ENCODE data around the gene CAMKK2.
"Not testable (repeated sequence)": the region's sequence is repeated elsewhere in the genome, so short reads cannot be mapped to it uniquely, and the experiment has no call there.

Gene CAMKK2

GRCh38 chr12:121297435-121297991 is 1.0 kb upstream of the CAMKK2 start:
- peak; percentile 6 for DNase-seq

DNA sequence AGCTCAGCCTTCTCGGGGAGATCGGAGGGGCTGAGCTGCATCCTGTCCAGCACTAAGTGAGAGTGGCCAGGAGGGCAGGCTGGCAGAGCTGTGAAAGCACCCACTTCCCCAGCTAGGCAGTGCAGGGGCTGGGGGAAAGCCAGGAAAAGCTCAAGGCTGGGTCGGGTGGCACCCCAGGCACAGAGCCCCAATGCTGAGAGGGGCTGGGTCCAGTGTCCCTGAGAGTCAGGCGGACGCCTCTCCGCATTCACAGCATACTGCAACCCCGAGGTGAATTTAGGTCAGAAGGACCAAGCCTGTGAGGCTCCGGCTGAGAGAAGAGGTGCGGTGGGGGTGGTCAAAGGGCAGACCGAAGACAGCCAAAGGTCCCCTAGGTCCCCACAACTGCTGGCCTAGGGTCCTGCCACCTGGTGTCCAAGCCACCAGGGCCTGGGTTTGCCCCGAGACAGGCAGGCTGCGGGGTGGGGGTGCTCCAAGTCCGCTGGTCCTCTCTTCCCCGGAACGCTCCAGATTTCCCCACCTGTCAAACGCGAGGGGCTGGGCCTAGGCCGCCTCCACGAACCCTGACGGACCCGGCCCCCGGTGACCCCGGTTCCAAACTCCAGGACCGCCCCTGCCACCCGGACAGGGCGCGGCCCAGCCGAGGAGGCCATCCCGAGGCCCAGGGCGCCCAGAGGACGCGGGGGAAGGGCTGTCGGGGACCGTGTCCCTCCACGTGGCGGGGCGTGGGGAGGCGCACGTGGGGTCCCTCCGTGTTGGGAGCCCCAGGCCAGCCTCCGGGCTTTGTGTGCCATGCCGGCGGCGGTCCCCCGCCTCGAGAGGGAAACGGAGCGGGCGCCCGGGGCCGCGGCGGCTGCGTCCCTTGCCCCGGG is 527 bp downstream of the CAMKK2 start:
- DNase-seq, result no peak

- no peak for DNase-seq
Measured at GRCh38 chr12:121295116-121295745, 1.3 kb downstream of the CAMKK2 start.

DNA sequence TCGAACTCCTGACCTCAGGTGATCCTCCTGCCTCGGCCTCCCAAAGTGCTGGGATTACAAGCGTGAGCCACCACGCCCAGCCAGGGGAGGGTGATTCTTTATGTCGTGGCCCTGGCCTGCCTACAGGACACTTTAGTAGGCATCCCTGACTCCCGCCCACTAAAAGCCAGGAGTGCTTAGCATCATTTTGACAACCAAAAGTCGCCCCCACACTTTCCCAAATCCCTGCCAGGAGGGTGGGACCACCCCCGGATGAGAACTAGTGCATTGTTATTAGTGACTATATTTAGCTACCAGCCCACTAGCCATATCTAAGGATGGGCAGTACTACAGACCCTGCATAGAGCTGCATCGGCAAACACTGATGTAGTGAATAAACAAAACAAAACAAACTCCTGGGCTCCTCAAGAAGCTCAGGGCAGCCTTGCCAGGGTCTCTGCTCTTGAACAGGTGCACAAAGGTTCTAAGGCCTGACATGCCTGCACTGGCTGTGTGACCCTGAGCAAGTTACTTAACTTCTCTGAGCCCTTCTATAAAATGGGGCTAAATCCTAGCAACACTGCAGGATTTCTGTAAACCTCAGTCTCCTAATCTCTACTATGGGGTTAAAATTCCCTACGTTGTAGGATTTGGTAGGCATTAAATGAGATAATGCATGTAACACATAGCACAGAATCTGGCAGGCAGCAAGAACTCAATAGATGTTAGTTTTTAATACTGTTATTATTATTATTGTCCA is 2.2 kb downstream of the CAMKK2 start:
- DNase-seq, result no peak

- DNase-seq, result no peak
Measured at GRCh38 chr12:121293603-121294002, 2.9 kb downstream of the CAMKK2 start.

- DNase-seq, result no peak
Measured at GRCh38 chr12:121290410-121290809, 6.1 kb downstream of the CAMKK2 start.

DNA sequence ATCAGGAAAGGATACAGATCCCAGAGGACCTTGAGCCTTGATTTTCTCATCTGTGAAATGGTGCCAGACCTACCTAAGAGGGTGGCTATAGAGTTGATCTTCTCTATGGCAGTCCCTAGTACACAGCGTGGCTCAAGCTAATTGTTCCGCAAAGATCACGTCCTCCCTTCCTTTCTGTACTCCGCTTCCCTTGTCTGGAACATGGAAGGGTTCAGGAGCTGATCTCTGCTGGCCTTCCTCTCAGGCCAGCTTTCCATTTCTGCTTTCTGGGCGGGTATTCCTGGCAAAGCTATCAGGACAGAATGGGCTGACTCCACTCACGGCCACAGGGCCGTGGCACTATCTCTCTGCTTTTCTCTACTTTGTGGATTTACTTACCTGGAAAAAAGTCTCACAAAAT is 6.5 kb downstream of the CAMKK2 start:
- DNase-seq, result no peak

DNA sequence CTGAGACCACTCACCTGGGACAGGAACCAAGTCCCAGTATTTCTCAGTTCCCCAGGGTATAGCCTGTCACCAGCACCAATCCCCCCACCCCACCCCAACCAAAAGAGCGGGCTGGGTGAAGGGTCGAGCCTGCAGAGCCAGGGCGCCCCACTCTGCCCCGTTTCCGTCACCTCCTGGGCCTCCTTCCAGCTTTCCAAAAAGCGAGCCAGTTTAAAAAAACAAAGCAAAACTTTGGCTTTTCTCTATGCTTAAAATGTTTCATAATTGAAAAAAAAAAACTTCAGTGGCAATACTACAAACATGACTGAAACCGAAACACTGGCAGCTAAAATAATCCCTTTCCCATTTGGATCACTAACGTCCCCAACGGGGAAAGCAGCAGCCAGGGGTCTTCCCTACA is 7.5 kb downstream of the CAMKK2 start:
- DNase-seq, result no peak

- DNase-seq, result no peak
Measured at GRCh38 chr12:121288158-121288845, 8.2 kb downstream of the CAMKK2 start.

DNA sequence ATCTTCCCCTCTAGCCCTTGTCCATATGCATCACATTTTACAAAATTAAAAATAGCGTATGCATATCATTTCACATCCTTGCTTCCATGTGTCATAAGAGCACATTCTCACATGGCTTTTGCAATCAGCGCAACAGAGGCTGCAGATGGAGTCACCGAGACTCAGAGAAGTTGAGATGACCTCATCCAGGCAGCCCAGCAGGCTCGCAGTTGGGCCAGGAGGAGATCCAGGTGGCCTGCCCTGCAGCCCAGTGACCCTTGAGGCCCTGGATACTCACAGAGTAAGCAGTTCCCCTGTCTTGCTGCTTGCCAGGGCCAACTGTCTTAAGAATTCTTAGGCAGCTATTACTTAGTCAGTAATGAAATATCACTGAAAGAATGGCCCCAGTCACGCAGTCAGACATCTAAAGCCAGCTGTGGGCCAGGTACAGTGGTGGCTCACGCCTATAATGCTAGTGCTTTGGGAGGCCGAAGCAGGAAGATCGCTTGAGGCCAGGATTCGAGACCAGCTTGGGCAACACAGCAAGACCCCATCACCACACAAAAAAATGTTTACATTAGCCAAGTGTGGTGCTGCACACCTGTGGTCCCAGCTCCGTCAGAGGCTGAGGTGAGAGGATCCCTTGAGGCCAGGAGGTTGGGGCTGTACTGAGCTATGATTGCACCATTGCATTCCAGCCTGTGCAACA is 9.1 kb downstream of the CAMKK2 start:
- DNase-seq, result no peak

GRCh38 chr12:121285856-121286255 is 10.7 kb downstream of the CAMKK2 start:
- no peak for DNase-seq

DNA sequence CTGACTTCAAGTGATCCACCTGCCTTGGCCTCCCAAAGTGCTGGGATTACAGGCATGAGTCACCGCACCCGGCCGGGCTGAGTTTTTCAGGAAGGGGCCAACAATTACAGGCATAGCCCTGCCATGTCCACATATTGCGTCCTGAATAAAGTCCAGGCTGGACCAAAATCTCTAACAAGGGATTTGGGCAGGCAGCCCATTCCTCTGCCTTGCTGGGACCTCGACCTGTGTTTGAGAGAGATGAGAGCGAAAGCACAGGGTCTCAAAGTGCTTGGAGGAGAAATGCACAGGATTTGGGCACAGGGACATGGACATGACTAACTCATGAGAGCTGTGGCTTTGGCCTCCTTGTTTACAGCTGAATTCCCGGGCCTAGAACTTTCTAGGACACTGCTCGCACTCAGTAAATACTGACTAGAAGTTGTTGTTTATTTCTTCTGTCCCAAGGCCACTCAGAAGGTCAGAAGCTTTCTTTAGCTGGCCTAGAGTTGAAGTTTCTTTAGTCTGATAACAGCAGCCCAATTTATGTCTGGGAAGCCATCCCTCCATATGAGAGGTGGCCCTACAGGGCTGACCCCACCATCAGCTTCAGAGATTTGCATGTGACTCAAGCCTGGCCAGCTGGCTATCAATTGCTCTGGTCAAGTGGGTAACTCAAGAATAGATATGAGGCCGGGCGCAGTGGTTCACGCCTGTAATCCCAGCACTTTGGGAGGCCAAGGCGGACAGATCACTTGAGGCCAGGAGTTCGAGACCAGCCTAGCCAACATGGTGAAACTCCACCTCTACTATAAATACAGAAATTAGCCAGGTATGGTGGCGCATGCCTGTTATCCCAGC is 11.7 kb downstream of the CAMKK2 start:
- no peak for DNase-seq

DNA sequence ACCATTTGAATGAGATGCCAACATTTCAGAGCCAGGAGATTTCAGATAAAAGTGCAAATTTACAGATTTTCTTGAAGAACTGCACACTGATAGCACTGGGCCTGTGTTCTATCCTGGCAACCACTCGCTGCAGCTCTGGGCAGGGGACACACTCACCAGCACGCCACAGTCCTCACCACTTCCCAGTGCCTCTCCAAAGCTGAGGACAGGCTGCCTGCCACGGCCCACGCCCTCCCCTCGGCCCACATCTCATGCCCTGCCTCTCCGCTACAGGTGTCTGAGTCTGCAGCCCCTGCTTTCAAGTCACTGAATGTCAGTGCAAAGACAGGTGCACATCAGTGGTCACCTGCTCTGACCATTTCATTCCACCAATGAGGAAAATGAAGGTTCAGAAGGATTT is 12.7 kb downstream of the CAMKK2 start:
- no peak for DNase-seq

DNA sequence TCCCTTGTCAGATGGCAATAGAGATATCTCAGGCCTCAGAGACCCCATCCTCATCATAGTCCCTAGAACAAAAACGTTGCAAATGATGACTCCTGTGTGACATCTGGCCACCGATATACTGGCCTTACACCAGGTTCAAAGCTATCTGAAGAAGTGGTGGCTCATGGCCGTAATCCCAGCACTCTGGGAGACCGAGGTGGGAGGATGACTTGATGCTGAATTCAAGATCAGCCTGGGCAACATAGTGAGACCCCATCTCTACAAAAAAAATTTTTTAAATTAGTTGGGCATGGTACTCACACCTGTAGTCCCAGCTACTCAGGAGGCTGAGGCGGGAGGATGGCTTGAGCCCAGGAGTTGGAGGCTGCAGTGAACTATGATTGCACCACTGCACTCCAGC is 13.1 kb downstream of the CAMKK2 start:
- DNase-seq, result no peak

GRCh38 chr12:121282910-121283309 is 13.6 kb downstream of the CAMKK2 start:
- DNase-seq, result not testable (repeated sequence)

GRCh38 chr12:121282072-121282742 is 14.3 kb downstream of the CAMKK2 start:
- no peak for DNase-seq

GRCh38 chr12:121281116-121281515 is 15.4 kb downstream of the CAMKK2 start:
- not testable (repeated sequence) for DNase-seq

GRCh38 chr12:121280531-121280930 is 16.0 kb downstream of the CAMKK2 start:
- DNase-seq, result not testable (repeated sequence)

DNA sequence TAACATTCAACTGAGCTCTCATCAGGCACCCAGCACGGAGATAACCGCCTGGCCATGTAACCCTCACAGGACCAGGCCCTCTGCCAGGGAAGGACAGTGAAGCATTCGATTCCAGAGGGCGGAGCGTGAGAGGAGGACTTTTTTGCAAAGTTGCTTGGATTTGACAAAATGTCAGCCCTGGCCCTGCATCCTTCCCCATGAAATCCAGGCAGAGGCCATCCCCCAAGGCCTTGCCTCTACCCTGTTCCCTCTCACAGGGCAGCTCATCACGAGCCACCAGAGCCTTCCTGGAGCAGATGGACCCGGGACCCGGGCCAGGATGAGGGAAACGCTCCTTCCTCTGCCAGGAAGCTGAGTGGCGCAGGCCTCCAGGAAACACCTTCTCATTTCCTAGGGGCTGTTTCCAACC is 17.0 kb downstream of the CAMKK2 start:
- no peak for DNase-seq

GRCh38 chr12:121279071-121279375 is 17.5 kb downstream of the CAMKK2 start:
- DNase-seq, result no peak

All from GDM1 (cell line).